Endothelial cell of umbilical vein (primary cell): Measurements from ENCODE around the gene RNF214. TPM values are rescaled to one million over a fixed set of nuclear protein-coding genes. Genes with fewer than 3 reads are reported as not detected.

ENCODE experiments used
- BruUV-seq: library from RNA; stranded (reverse); fragments of 400-500 nt; replicated peaks from 2 replicates; lab custom pipeline; 2021; lab: Mats Ljungman, UMichigan
- CTCF ChIA-PET: fragments of 300-600, 350-600 bp; sonication (Branson Sonifier 250); formaldehyde crosslinking; loops from one replicate; lab custom pipeline; 2021; ENCODE audit warnings: antibody characterized with exemption, inconsistent platforms; lab: Charles Lee
- POLR2A ChIA-PET: fragments of 300-600, 350-600 bp; sonication (Branson Sonifier 250); formaldehyde crosslinking; loops from one replicate; lab custom pipeline; 2021; ENCODE audit warnings: antibody characterized with exemption, inconsistent platforms; lab: Charles Lee
- DNase-seq: peaks from one replicate; pipeline ENCODE4 v3.0.0-alpha.2; 2011; ENCODE audit warnings: low read depth, low spot score
- FAIRE-seq: peaks from 2 replicates; lab custom pipeline; 2011; peaks lifted over from hg19 to GRCh38; lab: Jason Lieb, UNC
- H2AFZ ChIP-seq: 2 replicates; pipeline ENCODE4 v1.6.0; 2012; ENCODE audit warnings: low read depth, low read length, control low read depth, inconsistent platforms
- H3K27ac ChIP-seq: 2 replicates; pipeline ENCODE4 v1.5.1; 2011; ENCODE audit warnings: low read depth, mild to moderate bottlenecking, control low read depth, low read length, moderate library complexity; ENCODE audit not compliant: insufficient read depth
- H3K27me3 ChIP-seq, 2 experiments: 2 replicates each; pipeline versions ENCODE4 v1.6.0 to v1.6.1; 2011; ENCODE audit warnings: low read length in 2 of 2, mixed read lengths in 1 of 2; ENCODE audit not compliant: control insufficient read depth in 2 of 2, insufficient read depth in 2 of 2
- H3K36me3 ChIP-seq, 2 experiments: 2 replicates in 1 of 2; 3 replicates in 1 of 2; pipeline ENCODE4 v1.5.1; 2011; ENCODE audit warnings: low read length in 2 of 2, mild to moderate bottlenecking in 1 of 2, moderate library complexity in 1 of 2; ENCODE audit not compliant: control insufficient read depth in 2 of 2, insufficient read depth in 2 of 2; ENCODE audit errors: extremely low read depth in 1 of 2
- H3K4me1 ChIP-seq: 3 replicates; pipeline ENCODE4 v1.5.1; 2011; ENCODE audit warnings: mild to moderate bottlenecking, low read length; ENCODE audit not compliant: control insufficient read depth, insufficient read depth; ENCODE audit errors: extremely low read depth
- H3K4me2 ChIP-seq: 2 replicates; pipeline ENCODE4 v1.6.1; 2011; ENCODE audit warnings: low read length, control low read depth, mixed read lengths; ENCODE audit not compliant: insufficient read depth
- H3K4me3 ChIP-seq, 3 experiments: fragments of 200-600 bp in 1 of 3; sonication (generic), shearing (Covaris generic) in 1 of 3; replicated peaks in 1 of 3; 2 replicates each; pipeline ENCODE4 v1.5.1; 2011 to 2016; ENCODE audit warnings: control low read depth in 3 of 3, low read length in 3 of 3, mild to moderate bottlenecking in 2 of 3, inconsistent platforms in 1 of 3, low read depth in 1 of 3, moderate library complexity in 1 of 3; ENCODE audit not compliant: insufficient read depth in 1 of 3
- H3K79me2 ChIP-seq: 2 replicates; pipeline ENCODE4 v1.6.0; 2012; ENCODE audit warnings: low read length, inconsistent platforms; ENCODE audit not compliant: control insufficient read depth, insufficient read depth
- H3K9ac ChIP-seq: replicated peaks from 2 replicates; pipeline ENCODE3; 2011; ENCODE audit warnings: low read length, control low read depth; ENCODE audit not compliant: insufficient read depth; ENCODE audit errors: extremely low read depth
- H3K9me1 ChIP-seq: replicated peaks from 3 replicates; pipeline ENCODE4 v1.6.0; 2011; ENCODE audit warnings: mild to moderate bottlenecking, low read length; ENCODE audit not compliant: control insufficient read depth, insufficient read depth; ENCODE audit errors: extremely low read depth
- H3K9me3 ChIP-seq: replicated peaks from 2 replicates; pipeline ENCODE4 v1.5.1; 2012; ENCODE audit warnings: low read length, inconsistent platforms; ENCODE audit not compliant: control insufficient read depth, insufficient read depth
- H4K20me1 ChIP-seq: replicated peaks from 2 replicates; pipeline ENCODE3; 2011; ENCODE audit warnings: mild to moderate bottlenecking, low read length; ENCODE audit not compliant: control insufficient read depth, insufficient read depth; ENCODE audit errors: extremely low read depth
- EZH2 ChIP-seq: IDR thresholded peaks from 2 replicates; pipeline ENCODE4 v1.6.1; 2012; ENCODE audit warnings: borderline replicate concordance, low read depth, mild to moderate bottlenecking, moderate library complexity, low read length, inconsistent platforms; ENCODE audit not compliant: severe bottlenecking
- FOS ChIP-seq: IDR thresholded peaks from 2 replicates; pipeline ENCODE4 v1.6.1; 2011; ENCODE audit warnings: mild to moderate bottlenecking, low read length, moderate library complexity, borderline replicate concordance; ENCODE audit not compliant: insufficient read depth
- JUN ChIP-seq: IDR thresholded peaks from 2 replicates; pipeline ENCODE4 v1.6.1; 2011; ENCODE audit warnings: borderline replicate concordance, low read depth; ENCODE audit not compliant: insufficient read length, insufficient read depth
- MYC ChIP-seq: IDR thresholded peaks from one replicate; pipeline ENCODE4 v1.6.1; 2011; ENCODE audit warnings: mild to moderate bottlenecking, low read depth, low read length
- POLR2A ChIP-seq: IDR thresholded peaks from 2 replicates; pipeline ENCODE4 v1.6.1; 2012; ENCODE audit warnings: low read depth, mild to moderate bottlenecking, control low read depth, low read length
- POLR2AphosphoS5 ChIP-seq: IDR thresholded peaks from 2 replicates; pipeline ENCODE4 v1.6.1; 2012; ENCODE audit warnings: low read depth, mild to moderate bottlenecking, control low read depth, low read length, moderate library complexity; ENCODE audit not compliant: insufficient read depth
- dilution Hi-C: fragments of 300-500 bp; cut with MboI; formaldehyde crosslinking; loops from one replicate; pipeline ENCODE4 v1.15.0; 2019; ENCODE audit warnings: low sequenced_read_pairs; ENCODE audit not compliant: extremely low pct_ligation_motif_present
- intact Hi-C: fragments of 100-400 bp; cut with micrococcal nuclease; formaldehyde crosslinking; loops from one replicate; pipeline ENCODE4 v1.10.0; 2022
- polyA plus RNA-seq, 4 experiments: library from polyadenylated mRNA; depleted of rRNA in 3 of 4; stranded (reverse) in 3 of 4; unstranded in 1 of 4; fragments of >200 nt; gene quantifications; 2 replicates each; pipeline versions ENCODE4 v1.2.1 to v1.2.3, GENCODE V29; 2011 to 2012; ENCODE audit warnings: missing spikeins in 1 of 4
- total RNA-seq: library from RNA; stranded (reverse); gene quantifications from 2 replicates; pipeline ENCODE4 v1.2.3, GENCODE V29; 2021
- TF ChIP-seq, protein P1 (sequence below), 2 donors: IDR thresholded peaks; 1 replicate in 1 of 2; 2 replicates in 1 of 2; pipeline ENCODE4 v1.5.1; 2011; ENCODE audit warnings: low read length in 2 of 2, mild to moderate bottlenecking in 2 of 2, moderate library complexity in 2 of 2, control low read depth in 1 of 2, inconsistent platforms in 1 of 2, low read depth in 1 of 2; ENCODE audit not compliant: insufficient read depth in 1 of 2; ENCODE audit errors: extremely low read depth in 1 of 2

The RNF214 gene
- total and polyA plus RNA-seq, 2 donors (not counting 3 experiments of a cell fraction or from before 2014, with no cell fraction given), result 24.3 to 28.2 TPM

- Histone ChIP-seq H3K4me1 (no peaks in the 10 kb centered on the region), H3K4me3 (no peak overlapping the region), H3K79me2 (no peaks in the 10 kb centered on the region), H3K9me3 (no peaks in the 10 kb centered on the region), H3K36me3 (peaks cover 5% of the 10 kb centered on the region in 2 experiments), H3K4me2 (no peak overlapping the region), H3K27ac (no peak overlapping the region), H3K9me1 (no peaks in the 10 kb centered on the region), H3K27me3 (no peaks in the 10 kb centered on the region), H3K9ac (no peak overlapping the region), H4K20me1 (no peaks in the 10 kb centered on the region), H2AFZ (no peak overlapping the region)
- dilution Hi-C loops, result no loop called here
- no peak for DNase-seq
- TF ChIP-seq POLR2A (no peak), POLR2AphosphoS5 (no peak), JUN (no peak), FOS (no peak), MYC (no peak), EZH2 (no peak)
- TF ChIP-seq, protein P1, sequence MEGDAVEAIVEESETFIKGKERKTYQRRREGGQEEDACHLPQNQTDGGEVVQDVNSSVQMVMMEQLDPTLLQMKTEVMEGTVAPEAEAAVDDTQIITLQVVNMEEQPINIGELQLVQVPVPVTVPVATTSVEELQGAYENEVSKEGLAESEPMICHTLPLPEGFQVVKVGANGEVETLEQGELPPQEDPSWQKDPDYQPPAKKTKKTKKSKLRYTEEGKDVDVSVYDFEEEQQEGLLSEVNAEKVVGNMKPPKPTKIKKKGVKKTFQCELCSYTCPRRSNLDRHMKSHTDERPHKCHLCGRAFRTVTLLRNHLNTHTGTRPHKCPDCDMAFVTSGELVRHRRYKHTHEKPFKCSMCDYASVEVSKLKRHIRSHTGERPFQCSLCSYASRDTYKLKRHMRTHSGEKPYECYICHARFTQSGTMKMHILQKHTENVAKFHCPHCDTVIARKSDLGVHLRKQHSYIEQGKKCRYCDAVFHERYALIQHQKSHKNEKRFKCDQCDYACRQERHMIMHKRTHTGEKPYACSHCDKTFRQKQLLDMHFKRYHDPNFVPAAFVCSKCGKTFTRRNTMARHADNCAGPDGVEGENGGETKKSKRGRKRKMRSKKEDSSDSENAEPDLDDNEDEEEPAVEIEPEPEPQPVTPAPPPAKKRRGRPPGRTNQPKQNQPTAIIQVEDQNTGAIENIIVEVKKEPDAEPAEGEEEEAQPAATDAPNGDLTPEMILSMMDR (IDR thresholded peaks at IDR 0.05; ENCODE audit: extremely low read depth in 1 of 2, insufficient read depth in 1 of 2, low read depth in 1 of 2, low read length in 2 of 2), result no peak
- CTCF ChIA-PET, result interaction anchor here (1.3 to 1.8 kb wide), 3 partner anchors 14 to 131 kb away, joined by 3 to 4 read pairs (median 3); partner anchors contain the start of gene BACE1
- FAIRE-seq, result no peak
- intact Hi-C loops, result no loop called here
- POLR2A ChIA-PET, result no interaction called here
- no TSS peak for BruUV-seq
Measured at GRCh38 chr11:117295438-117296137, 63.1 kb downstream of the RNF214 start.
